HUES6 (cell line): ENCODE data around the gene IL3.

Experiments used
- H3K27ac ChIP-seq: 2 replicates; pipeline ENCODE4 v1.7.0; 2013; ENCODE audit warnings: low read depth, mild to moderate bottlenecking, low read length, inconsistent platforms
- H3K27me3 ChIP-seq: 2 replicates; pipeline ENCODE4 v1.6.1; 2013; ENCODE audit warnings: low read length; ENCODE audit not compliant: control insufficient read depth, insufficient read depth
- H3K36me3 ChIP-seq: 2 replicates; pipeline ENCODE4 v1.6.1; 2013; ENCODE audit warnings: low read length; ENCODE audit not compliant: control insufficient read depth, insufficient read depth
- H3K4me1 ChIP-seq: 2 replicates; pipeline ENCODE4 v1.6.1; 2013; ENCODE audit warnings: low read length; ENCODE audit not compliant: control insufficient read depth, insufficient read depth
- H3K4me3 ChIP-seq: 2 replicates; pipeline ENCODE4 v1.5.1; 2013; ENCODE audit warnings: low read depth, low read length
- H3K9ac ChIP-seq: one replicate; pipeline ENCODE4 v1.6.1; 2013; ENCODE audit warnings: mild to moderate bottlenecking, low read length
- H3K9me3 ChIP-seq: 2 replicates; pipeline ENCODE4 v1.6.1; 2013; ENCODE audit warnings: low read depth, low read length; ENCODE audit not compliant: control insufficient read depth, insufficient read depth

Gene IL3

DNA sequence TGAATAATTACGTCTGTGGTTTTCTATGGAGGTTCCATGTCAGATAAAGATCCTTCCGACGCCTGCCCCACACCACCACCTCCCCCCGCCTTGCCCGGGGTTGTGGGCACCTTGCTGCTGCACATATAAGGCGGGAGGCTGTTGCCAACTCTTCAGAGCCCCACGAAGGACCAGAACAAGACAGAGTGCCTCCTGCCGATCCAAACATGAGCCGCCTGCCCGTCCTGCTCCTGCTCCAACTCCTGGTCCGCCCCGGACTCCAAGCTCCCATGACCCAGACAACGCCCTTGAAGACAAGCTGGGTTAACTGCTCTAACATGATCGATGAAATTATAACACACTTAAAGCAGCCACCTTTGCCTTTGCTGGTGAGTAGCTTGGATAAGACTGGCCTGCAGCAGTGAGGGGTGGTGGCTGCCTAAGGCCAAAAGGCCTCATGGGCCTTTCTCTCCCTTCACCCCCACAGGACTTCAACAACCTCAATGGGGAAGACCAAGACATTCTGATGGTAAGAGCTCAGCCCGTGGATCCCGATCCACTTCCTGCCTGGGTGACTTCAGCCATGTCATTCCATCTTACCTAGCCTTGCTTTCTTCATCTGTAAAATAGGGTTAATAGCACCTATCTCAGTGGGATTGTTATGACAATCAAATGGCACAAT lies at the start of gene IL3:
IL3 (plus strand) TSS at position 155 of the 661 bp plus-strand sequence; CDS start at position 207, 52 bp downstream.
- H3K36me3 ChIP-seq, result no peaks in the 10 kb centered on the region
- peaks cover 5% of the 10 kb centered on the region; the same call in 1 of the 2 replicates for H3K4me1 ChIP-seq
- no peak within 1 kb of the TSS for H3K9ac ChIP-seq
- H3K27ac ChIP-seq, result no peak within 1 kb of the TSS
- no peak within 1 kb of the TSS for H3K4me3 ChIP-seq
- H3K9me3 ChIP-seq, result no peaks in the 10 kb centered on the region
- H3K27me3 ChIP-seq, result no peaks in the 10 kb centered on the region

- H3K36me3 ChIP-seq, result no peaks in the 10 kb centered on the region
- H3K9ac ChIP-seq, result no peak overlapping the region
- H3K4me3 ChIP-seq, result peak overlapping the region; percentile 60
- peaks cover 11% of the 10 kb centered on the region; the same call in 1 of the 2 replicates for H3K4me1 ChIP-seq
- H3K9me3 ChIP-seq, result no peaks in the 10 kb centered on the region
- peaks cover 50% of the 10 kb centered on the region for H3K27me3 ChIP-seq
- H3K27ac ChIP-seq, result no peak overlapping the region
Measured at GRCh38 chr5:132010989-132011621, 49.4 kb upstream of the IL3 start.

GRCh38 chr5:132011622-132012343 lies 48.7 kb upstream of the IL3 start, which contains the start of gene ACSL6:
Gene ACSL6, minus strand, starts transcription at chr5:132011658. Its CDS starts 105 bp downstream, at chr5:132011553.
- H3K4me3 ChIP-seq, result peak within 1 kb of the TSS; percentile 60
- no peaks in the 10 kb centered on the region for H3K9me3 ChIP-seq
- no peak within 1 kb of the TSS for H3K9ac ChIP-seq
- no peak within 1 kb of the TSS for H3K27ac ChIP-seq
- no peaks in the 10 kb centered on the region for H3K36me3 ChIP-seq
- peaks cover 11% of the 10 kb centered on the region; the same call in 1 of the 2 replicates for H3K4me1 ChIP-seq
- H3K27me3 ChIP-seq, result peaks cover 50% of the 10 kb centered on the region

- Histone ChIP-seq H3K9ac (no peak overlapping the region), H3K9me3 (no peaks in the 10 kb centered on the region), H3K27ac (no peak overlapping the region), H3K36me3 (no peaks in the 10 kb centered on the region), H3K4me3 (peak overlapping the region; percentile 60), H3K27me3 (peaks cover 50% of the 10 kb centered on the region), H3K4me1 (peaks cover 11% of the 10 kb centered on the region; the same call in 1 of the 2 replicates)
Measured at GRCh38 chr5:132012371-132013005, 48.0 kb upstream of the IL3 start.

- Histone ChIP-seq H3K4me1 (peaks cover 11% of the 10 kb centered on the region; the same call in 1 of the 2 replicates), H3K27me3 (peaks cover 50% of the 10 kb centered on the region), H3K9ac (no peak overlapping the region), H3K36me3 (no peaks in the 10 kb centered on the region), H3K4me3 (no peak overlapping the region), H3K9me3 (no peaks in the 10 kb centered on the region), H3K27ac (no peak overlapping the region)
Measured at GRCh38 chr5:132013006-132013689, 47.3 kb upstream of the IL3 start.

GRCh38 chr5:132013711-132014110 lies 46.7 kb upstream of the IL3 start:
- H3K27me3 ChIP-seq, result peaks cover 49% of the 10 kb centered on the region
- H3K9me3 ChIP-seq, result no peaks in the 10 kb centered on the region
- no peak overlapping the region for H3K4me3 ChIP-seq
- no peaks in the 10 kb centered on the region for H3K36me3 ChIP-seq
- peaks cover 11% of the 10 kb centered on the region; the same call in 1 of the 2 replicates for H3K4me1 ChIP-seq
- no peak overlapping the region for H3K9ac ChIP-seq
- H3K27ac ChIP-seq, result no peak overlapping the region

DNA sequence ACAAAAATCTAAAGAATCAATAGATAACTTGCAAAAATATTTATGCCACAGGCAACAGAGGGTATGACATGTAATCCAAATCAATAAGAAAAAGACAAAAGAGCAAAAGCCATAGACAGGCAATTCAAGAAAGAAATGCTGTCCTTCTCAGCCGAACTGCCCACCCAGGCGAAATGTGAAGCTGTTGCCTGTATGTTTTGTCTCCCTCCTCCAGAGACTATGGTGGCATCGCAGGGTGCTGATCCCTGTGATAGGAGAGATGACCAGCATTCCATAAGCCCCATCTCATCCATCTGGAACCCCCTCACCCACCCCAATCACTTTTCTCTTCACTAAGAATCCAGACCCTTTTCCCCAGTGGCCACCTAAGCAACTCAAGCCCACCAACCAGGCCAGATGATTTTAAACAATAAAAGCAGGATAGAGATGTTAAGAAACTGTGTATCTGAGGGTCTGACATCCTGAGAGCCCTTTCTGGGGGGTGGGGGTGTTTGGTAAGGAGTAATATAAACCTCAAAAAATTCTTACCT lies 43.7 kb upstream of the IL3 start:
- Histone ChIP-seq H3K9me3 (no peaks in the 10 kb centered on the region), H3K9ac (no peak overlapping the region), H3K27me3 (peaks cover 18% of the 10 kb centered on the region), H3K4me1 (no peaks in the 10 kb centered on the region), H3K4me3 (no peak overlapping the region), H3K27ac (no peak overlapping the region), H3K36me3 (no peaks in the 10 kb centered on the region)

DNA sequence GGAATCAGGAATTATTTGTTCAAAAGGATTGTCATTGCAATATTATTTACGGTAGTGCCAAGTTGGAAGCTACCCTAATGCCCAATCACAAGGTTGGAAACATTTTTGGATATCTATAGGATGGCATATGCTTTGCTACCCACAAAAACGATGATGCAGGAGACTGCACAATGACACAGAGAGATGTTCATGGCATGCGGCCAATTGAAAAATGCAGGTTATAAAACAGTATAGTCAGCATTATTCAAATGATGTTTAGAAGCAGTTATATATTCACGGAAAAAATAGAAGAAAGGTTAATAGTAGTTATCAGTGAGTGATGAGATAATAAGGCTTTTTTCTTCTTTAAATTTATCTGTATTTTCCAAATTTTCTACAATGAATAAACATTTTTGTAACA lies 43.1 kb upstream of the IL3 start:
- Histone ChIP-seq H3K4me1 (no peaks in the 10 kb centered on the region), H3K9ac (no peak overlapping the region), H3K27me3 (peaks cover 13% of the 10 kb centered on the region), H3K27ac (no peak overlapping the region), H3K4me3 (no peak overlapping the region), H3K36me3 (no peaks in the 10 kb centered on the region), H3K9me3 (no peaks in the 10 kb centered on the region)

- no peak overlapping the region for H3K4me3 ChIP-seq
Measured at GRCh38 chr5:132017738-132018625, 42.5 kb upstream of the IL3 start.

More at GRCh38 chr5:132017738-132018625, 42.5 kb upstream of the IL3 start:
- Histone ChIP-seq H3K4me1 (no peaks in the 10 kb centered on the region), H3K27me3 (peaks cover 6% of the 10 kb centered on the region; the same call in 1 of the 2 replicates), H3K36me3 (no peaks in the 10 kb centered on the region), H3K9me3 (no peaks in the 10 kb centered on the region), H3K9ac (no peak overlapping the region), H3K27ac (no peak overlapping the region)
